Esophagus muscularis mucosa (tissue), 4 donors: ENCODE results near the gene CCNY. TPM values are rescaled to one million over a fixed set of nuclear protein-coding genes. Genes with fewer than 3 reads are reported as not detected.

Experiments
- DNase-seq: peaks from one replicate; pipeline ENCODE4 v3.0.0-alpha.2; 2017; ENCODE audit errors: extremely low spot score
- H3K27ac ChIP-seq, 4 donors: fragments of 200-600 bp; sonication (generic); replicated peaks in 1 of 4; 1 replicate in 3 of 4; 2 replicates in 1 of 4; pipeline ENCODE4 v1.5.1; 2016 to 2019; ENCODE audit warnings: mild to moderate bottlenecking in 1 of 4
- H3K27me3 ChIP-seq, 4 donors: fragments of 200-600 bp; sonication (generic); one replicate each; pipeline versions ENCODE4 v1.5.1 to v1.6.0; 2016 to 2019
- H3K36me3 ChIP-seq, 4 donors: fragments of 200-600 bp; sonication (generic); one replicate each; pipeline ENCODE4 v1.5.1; 2016 to 2019
- H3K4me1 ChIP-seq, 4 donors: fragments of 200-600 bp; sonication (generic); one replicate each; pipeline ENCODE4 v1.5.1; 2016 to 2019
- H3K4me3 ChIP-seq, 4 donors: fragments of 200-600 bp; sonication (generic); 1 replicate in 2 of 4; 2 replicates in 2 of 4; pipeline ENCODE4 v1.5.1; 2016 to 2019; ENCODE audit warnings: mild to moderate bottlenecking in 4 of 4, moderate library complexity in 1 of 4
- H3K9me3 ChIP-seq, 4 donors: fragments of 200-600 bp; sonication (generic); 1 replicate in 3 of 4; 2 replicates in 1 of 4; pipeline ENCODE4 v1.5.1; 2016 to 2019
- EP300 ChIP-seq: sonication (generic); formaldehyde crosslinking; IDR thresholded peaks from one replicate; pipeline ENCODE4 v1.6.1; 2017; ENCODE audit warnings: antibody characterized with exemption
- POLR2A ChIP-seq: fragments of 450-650 bp; IDR thresholded peaks from one replicate; pipeline ENCODE4 v1.6.1; 2017; ENCODE audit warnings: antibody characterized with exemption, moderate library complexity, mild to moderate bottlenecking, low read depth
- POLR2AphosphoS5 ChIP-seq, 2 donors: sonication (generic); formaldehyde crosslinking; IDR thresholded peaks; one replicate each; pipeline ENCODE4 v1.6.1; 2017; ENCODE audit warnings: antibody characterized with exemption in 2 of 2
- WGBS: methylation state at CpG from one replicate; pipeline ENCODE4 v1.1.5; 2018; 5-methylcytosine and 5-hydroxymethylcytosine counted together
- intact Hi-C: fragments of 100-400 bp; cut with DNase I; formaldehyde crosslinking; loops from one replicate; pipeline ENCODE4 v1.15.1; 2023
- total RNA-seq, 4 donors: library from RNA; depleted of rRNA; stranded (reverse); fragments of >200 nt; gene quantifications; one replicate each; pipeline versions ENCODE4 v1.1.0 to v1.2.1, GENCODE V29; 2016
- TF ChIP-seq, protein P1 (sequence below), 3 experiments: fragments of 200-600 bp in 2 of 3; fragments of 450-650 bp in 1 of 3; sonication (generic) in 2 of 3; IDR thresholded peaks; one replicate each; pipeline ENCODE4 v1.5.1; 2017 to 2019; ENCODE audit warnings: antibody characterized with exemption in 3 of 3, mild to moderate bottlenecking in 2 of 3, moderate library complexity in 1 of 3

The CCNY gene
- total RNA-seq, 4 donors from 2014 or later = 36.6 to 53.5 (median 47.0) TPM

DNA sequence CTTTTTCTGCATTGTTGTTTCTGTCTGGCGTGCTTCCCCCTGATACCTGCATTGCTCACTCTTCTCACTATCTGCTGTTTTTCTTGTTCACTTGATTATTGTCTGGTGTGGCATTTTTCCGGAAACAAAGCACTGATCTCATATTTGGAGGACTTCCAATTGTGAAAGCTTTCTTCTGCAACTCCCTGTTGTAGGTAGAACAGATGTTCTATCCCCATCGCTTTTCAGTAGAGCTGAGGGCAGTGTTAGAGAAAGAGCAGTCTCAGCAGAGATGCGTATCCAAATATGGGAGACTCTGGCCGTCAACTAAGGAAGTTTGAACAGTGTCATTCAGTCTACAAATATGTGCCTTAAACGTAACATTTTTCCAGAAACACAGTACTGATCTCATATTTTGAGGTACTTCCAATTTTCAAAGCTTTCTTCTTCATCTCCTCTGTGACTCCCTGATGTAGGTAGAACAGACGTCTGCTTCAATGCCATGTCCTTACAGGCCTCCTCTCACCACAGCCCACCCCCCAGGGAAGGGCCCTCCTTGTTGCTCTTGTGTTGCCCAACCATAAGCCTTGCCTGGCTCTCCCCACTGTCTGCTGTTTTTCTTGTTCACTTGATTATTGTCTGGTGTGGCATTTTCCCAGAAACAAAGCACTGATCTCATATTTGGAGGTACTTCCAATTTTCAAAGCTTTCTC, 241.8 kb downstream of the CCNY start:
- intact Hi-C loops = no loop called here
- no peak for DNase-seq
- no peaks in the 10 kb centered on the region for H3K9me3 ChIP-seq
- peaks cover 0 to 15% (median 0%) of the 10 kb centered on the region in 4 donors for H3K27me3 ChIP-seq
- TF ChIP-seq, protein P1, sequence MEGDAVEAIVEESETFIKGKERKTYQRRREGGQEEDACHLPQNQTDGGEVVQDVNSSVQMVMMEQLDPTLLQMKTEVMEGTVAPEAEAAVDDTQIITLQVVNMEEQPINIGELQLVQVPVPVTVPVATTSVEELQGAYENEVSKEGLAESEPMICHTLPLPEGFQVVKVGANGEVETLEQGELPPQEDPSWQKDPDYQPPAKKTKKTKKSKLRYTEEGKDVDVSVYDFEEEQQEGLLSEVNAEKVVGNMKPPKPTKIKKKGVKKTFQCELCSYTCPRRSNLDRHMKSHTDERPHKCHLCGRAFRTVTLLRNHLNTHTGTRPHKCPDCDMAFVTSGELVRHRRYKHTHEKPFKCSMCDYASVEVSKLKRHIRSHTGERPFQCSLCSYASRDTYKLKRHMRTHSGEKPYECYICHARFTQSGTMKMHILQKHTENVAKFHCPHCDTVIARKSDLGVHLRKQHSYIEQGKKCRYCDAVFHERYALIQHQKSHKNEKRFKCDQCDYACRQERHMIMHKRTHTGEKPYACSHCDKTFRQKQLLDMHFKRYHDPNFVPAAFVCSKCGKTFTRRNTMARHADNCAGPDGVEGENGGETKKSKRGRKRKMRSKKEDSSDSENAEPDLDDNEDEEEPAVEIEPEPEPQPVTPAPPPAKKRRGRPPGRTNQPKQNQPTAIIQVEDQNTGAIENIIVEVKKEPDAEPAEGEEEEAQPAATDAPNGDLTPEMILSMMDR (IDR thresholded peaks at IDR 0.05) = no peak
- TF ChIP-seq POLR2AphosphoS5 (IDR thresholded peaks at IDR 0.05) (no peak), POLR2A (no peak), EP300 (no peak)
- peaks cover 0 to 6% (median 2%) of the 10 kb centered on the region in 4 donors for H3K4me1 ChIP-seq
- H3K36me3 ChIP-seq = peaks cover 0 to 15% (median 7%) of the 10 kb centered on the region in 4 donors
- 63% methylated on average over 7 of the region's 7 CpGs for WGBS
- H3K4me3 ChIP-seq = no peak overlapping the region
- no peak overlapping the region for H3K27ac ChIP-seq

DNA sequence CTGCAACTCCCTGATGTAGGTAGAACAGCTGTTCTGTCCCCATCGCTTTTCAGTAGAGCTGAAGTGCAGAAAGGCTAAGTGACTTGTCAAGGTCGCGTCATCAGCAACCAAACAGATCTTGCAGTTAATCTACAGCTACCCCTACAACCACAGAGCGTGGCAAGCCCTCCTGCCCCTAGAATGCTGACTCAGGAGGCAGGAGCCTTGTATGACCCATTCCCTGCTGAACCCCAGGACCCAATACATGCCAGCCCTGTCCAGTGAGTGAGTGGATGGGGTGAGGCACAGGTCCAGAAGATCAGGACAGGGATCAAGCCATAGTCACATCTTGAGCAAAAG, 242.3 kb downstream of the CCNY start:
- WGBS = 65% methylated on average over 4 of the region's 4 CpGs
- Histone ChIP-seq H3K4me3 (no peak overlapping the region), H3K4me1 (peaks cover 0 to 6% (median 2%) of the 10 kb centered on the region in 4 donors), H3K27ac (no peak overlapping the region), H3K36me3 (peaks cover 0 to 11% (median 6%) of the 10 kb centered on the region in 4 donors), H3K9me3 (no peaks in the 10 kb centered on the region), H3K27me3 (peaks cover 0 to 15% (median 0%) of the 10 kb centered on the region in 4 donors)
- TF ChIP-seq EP300 (no peak), POLR2A (no peak)
- TF ChIP-seq, protein P1 (IDR thresholded peaks at IDR 0.05) = no peak
- intact Hi-C loops = no loop called here
- no peak for DNase-seq

DNA sequence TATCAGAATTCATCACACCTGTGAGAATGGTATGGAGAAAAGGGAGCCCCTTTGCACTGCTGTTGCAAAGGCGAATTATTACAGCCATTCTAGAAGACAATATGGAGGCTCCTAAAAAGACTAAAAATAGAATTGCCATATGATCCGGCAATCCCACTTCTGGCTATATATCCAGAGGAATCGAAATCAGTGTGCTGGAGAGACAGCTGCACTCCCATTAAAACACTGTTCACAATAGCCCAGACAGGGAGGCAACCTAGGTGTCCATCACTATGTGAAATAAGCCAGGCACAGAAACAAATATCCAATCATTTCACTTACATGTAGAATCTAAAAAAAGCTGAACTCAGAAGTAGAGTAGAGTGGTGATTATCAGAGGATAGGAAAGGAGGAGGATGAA, 242.8 kb downstream of the CCNY start:
- no peak for TF ChIP-seq POLR2AphosphoS5 (IDR thresholded peaks at IDR 0.05)
- TF ChIP-seq, protein P1 (IDR thresholded peaks at IDR 0.05) = no peak
- TF ChIP-seq POLR2A = no peak
- TF ChIP-seq EP300 = no peak
- Histone ChIP-seq H3K4me3 (no peak overlapping the region), H3K27ac (no peak overlapping the region), H3K4me1 (peaks cover 0 to 6% (median 2%) of the 10 kb centered on the region in 4 donors), H3K27me3 (peaks cover 0 to 15% (median 0%) of the 10 kb centered on the region in 4 donors), H3K9me3 (no peaks in the 10 kb centered on the region), H3K36me3 (peaks cover 0 to 11% (median 4%) of the 10 kb centered on the region in 4 donors)
- intact Hi-C loops = no loop called here
- DNase-seq = no peak
- WGBS = 73% methylated on average over 3 of the region's 3 CpGs

DNA sequence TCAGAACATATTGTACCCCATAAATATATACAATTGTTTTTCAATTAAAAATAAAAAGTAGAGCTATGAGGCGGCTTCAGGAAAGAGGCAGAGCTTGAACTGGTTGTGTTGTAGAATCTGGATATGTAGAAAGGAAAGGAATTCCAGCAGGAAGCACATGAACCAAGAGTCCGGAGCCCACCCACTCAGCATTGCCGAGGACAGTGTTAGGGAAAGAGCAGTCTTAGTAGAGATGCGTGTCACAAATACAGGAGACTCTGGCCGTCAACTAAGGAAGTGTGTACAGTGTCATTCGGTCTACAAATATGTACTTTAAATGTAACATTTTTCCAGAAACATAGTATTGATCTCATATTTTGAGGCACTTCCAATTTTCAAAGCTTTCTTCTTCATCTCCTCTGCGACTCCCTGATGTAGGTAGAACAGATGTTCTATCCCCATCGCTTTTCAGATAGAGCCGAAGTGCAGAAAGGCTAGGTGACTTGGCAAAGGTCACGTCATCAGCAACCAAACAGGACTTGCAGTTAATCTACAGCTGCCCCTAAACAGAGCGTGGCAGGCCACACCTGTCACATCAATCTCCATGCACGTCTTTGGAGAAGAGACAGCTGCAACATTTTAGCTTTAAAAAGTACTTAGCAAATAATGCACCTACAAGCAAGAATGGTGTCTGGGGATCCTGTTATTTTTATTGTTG, 243.6 kb downstream of the CCNY start:
- H3K36me3 ChIP-seq = peaks cover 0 to 7% (median under 1%) of the 10 kb centered on the region in 4 donors
- no peak for DNase-seq
- H3K4me1 ChIP-seq = peaks cover 0 to 6% (median 2%) of the 10 kb centered on the region in 4 donors
- WGBS = 56% methylated on average over 12 of the region's 12 CpGs
- intact Hi-C loops = no loop called here
- H3K27me3 ChIP-seq = peaks cover 0 to 15% (median 0%) of the 10 kb centered on the region in 4 donors
- TF ChIP-seq, protein P1 (IDR thresholded peaks at IDR 0.05) = no peak
- TF ChIP-seq EP300 (no peak), POLR2AphosphoS5 (IDR thresholded peaks at IDR 0.05) (no peak)
- H3K4me3 ChIP-seq = no peak overlapping the region
- H3K9me3 ChIP-seq = no peaks in the 10 kb centered on the region
- H3K27ac ChIP-seq = no peak overlapping the region
